Measurements from ENCODE around the gene SLC35F3.
A peak's percentile ranks its signal among the peaks of the same experiment; 100 is the strongest.

Gene SLC35F3

DNA sequence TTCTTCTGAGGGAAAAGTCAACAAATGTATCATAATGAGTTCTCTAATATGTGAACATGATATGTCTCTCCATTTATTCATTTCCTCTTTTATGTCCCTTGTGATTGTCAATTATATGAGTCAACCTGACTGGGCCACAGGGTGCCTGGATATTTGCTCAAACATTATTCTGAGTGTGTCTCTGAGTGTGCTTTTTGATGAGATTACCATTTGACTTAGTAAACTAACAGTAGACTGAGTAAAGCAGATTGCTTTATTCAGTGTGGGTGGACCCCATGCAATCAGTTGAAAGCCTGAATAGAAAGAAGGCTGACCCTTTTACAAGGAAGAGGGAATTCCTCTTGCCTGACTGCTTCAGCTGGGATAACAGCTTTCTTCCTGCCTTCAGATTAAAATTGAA is 142.6 kb downstream of the SLC35F3 start:
- no peak for DNase-seq

DNA sequence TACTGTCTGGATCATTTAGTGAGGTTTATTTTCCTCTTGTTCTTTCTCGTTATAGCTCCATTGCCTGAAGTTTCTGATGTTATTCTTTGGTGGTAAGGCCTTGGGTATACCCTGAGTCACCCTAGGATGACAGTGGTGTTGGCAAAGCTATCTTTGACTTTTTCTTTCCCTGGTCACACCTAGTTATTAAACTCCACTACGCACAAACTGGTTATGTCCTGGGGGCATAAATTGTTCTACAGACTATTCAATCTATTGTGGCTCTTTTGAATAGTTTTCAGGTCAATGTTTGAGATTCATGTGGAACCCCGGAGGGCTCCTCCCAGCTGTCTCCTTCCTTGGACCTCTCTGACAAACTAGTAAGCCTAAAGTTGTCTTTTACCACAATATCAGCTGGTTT is 157.7 kb downstream of the SLC35F3 start:
- no peak for DNase-seq

DNA sequence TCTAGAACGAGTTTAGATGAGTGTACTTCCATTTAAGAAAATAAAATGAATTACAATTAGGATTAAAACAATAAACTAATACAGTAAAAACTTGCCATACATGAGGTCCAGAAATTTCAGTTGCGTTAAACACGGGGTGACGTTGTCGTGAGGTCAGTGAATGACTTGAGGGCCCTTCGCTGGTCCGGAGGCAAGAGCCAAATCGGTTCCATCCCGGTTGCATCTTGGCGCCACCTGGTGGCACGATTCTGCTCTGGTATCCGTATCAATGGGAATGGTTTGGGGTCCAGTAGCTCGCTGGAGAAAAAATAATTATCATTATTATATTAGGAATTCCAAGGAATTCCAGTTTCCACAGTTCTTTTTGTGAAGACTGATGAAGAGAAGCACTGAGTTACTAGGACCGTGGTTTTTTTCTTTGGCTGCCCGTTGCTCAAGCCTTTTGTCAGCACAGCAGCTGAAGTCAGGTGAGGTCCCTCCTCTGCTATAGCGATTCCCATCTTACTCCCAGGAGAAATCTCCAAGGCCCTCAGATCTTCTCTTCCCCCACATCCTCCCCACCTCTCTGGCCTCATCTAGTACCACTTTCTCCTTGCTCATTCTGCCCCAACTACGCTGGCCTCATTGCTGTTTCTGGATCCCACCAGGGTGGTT is 161.4 kb downstream of the SLC35F3 start:
- peak; percentile 82 to 84 for DNase-seq

DNA sequence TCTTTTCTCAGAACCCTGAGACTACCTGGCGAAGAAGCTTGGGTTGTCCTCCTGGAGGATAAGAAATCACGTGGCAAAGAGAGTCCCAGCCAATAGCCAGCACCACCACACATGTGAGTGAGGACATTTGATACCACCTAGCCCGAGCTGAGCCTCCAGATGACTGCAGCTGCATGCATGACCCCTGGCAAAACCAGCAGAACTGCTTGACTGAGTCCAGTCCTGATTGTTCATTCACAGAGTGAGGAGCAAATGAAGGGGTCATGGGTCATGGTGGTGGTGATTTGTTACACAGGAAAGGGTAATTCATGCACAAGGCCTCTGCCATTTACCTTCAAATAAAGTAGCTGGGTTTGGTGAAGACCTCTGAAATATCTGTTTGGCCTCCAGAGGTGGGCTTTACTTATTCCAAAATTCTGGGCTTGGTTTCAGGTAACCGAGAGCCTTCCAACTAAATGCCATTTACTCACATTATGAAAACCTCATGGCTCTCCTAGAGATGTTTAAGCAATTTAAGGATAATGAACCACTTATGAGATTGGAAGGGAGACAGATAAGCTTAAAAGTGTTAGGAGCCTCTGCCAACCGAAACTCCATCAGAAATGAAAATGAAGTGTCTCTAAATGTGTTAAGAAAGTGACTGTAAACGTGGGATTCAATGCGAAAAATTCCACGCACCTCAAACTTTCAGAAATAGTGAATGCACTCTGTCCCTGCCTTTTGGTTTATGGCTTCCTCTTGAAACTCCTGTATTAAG is 163.3 kb downstream of the SLC35F3 start:
- no peak for DNase-seq

DNA sequence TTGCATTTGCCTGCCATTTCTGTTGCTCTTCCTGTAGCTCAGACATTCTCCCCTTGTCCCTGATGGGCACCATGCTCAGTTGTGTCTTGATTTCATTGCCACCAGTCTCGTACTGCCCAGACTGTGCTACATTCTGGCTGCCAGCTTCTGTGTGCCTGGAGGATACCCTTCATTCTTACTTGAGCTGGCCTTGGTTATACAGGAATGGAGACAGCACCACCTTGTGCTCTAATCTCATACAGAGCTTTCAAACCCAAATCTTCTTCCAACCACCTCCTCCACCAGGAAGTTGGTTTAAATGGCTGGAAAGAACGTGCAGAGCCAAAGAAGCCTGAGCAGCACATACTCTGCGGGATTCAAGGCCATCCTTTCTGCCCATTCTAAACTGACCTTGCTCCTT is 165.3 kb downstream of the SLC35F3 start:
- DNase-seq = no peak

DNA sequence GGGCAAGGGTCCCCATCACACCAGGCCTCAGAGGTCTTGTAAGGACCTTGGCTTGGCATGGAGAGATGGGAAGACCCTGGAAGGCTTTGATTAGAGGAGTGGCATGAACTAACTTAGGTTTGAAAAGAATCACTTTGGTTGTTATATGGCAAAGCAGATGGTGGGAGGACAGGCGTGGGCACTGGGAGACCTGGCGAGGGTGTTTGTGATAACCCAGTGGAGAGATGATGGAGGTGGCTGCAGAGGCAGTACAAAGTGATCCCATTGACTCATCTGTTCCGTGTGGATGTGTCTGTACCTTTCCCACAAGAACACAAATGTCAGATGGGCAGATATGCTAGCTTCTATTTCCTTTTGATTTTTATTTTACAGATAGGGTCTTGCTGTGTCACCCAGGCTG is 168.3 kb downstream of the SLC35F3 start:
- DNase-seq = no peak

DNA sequence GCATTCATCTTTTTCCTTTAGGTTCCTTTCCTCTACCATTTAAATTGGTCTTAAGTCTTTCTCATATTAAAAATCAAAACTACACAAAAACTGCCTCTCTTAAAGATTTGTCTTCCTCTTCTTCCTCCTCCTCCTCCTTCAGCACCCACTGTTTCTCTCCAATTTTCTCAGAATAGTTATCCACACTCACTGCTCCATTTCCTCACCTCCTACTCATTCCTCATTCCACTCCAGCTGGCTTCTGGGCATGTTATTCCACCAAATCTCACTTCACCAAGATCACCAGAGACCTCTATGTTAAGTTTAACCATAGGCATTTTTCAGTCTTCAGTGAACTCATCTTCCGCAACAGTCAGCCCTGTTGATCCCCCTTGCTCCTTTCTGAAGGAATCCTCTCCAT is 173.7 kb downstream of the SLC35F3 start:
- no peak for DNase-seq

DNA sequence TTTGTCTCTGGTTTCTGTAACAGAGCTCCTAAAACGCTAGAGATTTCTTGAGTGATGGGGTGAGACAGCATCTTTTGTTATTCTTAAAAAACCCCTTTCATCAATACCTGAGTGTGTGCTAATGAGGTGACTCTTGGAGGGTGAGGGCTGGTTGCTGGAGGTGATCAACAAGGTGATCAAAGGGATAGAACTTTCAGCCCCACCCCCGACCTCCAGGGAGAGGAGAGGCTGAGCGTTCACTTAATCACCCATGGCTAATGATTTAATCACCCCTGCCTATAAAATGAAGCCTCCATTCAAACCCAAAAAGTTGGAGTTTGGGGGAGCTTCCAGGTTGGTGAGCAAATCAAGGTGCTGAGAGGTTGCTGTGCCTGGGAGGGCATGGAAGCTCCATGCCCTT is 175.4 kb downstream of the SLC35F3 start:
- no peak for DNase-seq

DNA sequence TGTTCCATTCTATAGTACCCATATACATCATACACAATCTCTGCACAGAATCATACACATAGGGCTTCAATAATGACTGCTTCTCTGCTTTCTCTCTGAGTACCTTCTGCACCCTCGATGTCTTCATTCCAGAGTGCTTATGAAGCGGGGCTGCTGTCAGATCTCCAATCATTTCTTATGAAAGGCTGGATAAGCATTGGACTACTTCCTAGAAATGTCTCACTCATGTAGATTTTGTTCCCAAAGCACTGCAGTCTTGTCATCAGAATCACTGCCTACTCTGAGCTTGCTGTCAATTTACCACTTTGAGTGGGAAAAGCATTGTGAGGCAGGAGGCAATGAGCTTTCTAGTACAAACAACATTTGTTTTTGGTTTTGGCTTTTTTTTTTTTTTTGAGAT is 179.0 kb downstream of the SLC35F3 start:
- DNase-seq = no peak

DNA sequence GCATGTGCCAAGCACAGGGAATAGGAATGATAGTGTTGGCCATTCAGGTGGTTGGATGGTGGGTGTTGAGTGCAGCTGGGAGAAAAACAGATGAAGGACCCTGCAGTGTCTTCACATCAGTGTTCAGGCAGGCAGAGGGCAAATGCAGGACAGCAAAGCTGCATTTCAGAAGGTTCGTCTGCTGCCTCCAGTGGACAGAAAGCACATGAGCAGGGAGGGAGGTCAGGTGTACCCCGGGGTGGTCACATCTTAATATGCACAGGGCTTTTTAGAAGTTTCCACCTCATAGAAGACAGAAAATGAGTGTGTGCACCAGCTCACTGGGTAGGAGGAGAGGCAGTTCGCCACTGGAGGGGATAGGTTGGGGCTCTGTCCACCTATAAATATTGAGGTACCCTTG is 184.9 kb downstream of the SLC35F3 start:
- DNase-seq = no peak

DNA sequence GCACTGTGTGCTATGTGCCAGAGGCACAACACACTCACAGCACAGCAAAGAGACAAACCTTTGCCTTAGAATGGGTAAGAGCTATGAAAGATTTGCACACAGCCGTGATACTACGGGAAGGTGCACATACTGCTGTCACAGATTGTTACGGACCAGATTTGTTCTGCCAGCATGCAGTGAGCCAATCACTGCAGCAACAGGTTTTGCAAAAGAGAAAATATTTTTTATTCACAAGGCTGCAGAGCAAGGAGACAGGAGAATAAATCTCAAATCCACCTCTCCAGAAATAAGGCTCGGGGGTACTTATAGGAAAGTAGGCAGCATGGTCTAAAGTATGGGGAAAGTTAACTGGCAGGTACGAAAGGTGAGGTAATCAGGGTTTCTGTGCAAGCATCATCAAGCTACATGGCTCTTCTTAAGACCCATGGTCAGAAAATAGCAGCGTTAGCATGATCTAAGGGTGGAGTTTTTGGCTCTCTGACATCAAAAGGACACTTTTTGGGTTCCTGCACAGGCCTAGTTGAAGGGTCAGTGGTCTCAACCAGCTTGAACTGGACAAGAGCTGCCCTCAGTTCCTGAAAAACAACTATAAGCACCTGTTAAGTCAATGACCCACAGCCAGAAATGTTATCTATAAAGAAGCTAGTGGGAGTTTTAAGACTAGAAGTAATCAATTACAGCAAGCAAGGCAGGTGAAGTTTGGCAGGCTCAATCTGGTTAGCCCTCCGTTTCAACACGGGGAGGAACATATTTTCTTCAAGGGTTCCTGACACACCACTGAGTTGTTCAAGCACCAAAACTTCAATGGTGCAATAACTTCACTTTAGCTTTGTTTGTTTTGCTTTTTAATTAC is 186.0 kb downstream of the SLC35F3 start:
- DNase-seq = no peak

DNA sequence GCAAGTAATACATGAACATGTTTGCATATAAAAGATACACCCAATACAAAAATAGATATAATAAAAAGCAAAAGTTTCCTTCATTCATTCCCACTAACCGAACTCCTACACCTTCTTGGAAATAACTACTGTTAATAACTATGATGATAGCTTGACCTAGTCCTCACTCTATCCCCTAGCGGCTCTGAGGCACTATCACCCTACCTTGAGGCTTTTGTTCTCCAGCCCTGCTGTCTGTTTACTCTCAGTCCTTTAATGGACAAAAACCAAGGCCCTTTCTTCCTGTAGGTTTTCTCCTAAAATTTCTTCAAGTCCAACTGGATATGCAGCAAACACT is 186.6 kb downstream of the SLC35F3 start:
- no peak for DNase-seq

DNA sequence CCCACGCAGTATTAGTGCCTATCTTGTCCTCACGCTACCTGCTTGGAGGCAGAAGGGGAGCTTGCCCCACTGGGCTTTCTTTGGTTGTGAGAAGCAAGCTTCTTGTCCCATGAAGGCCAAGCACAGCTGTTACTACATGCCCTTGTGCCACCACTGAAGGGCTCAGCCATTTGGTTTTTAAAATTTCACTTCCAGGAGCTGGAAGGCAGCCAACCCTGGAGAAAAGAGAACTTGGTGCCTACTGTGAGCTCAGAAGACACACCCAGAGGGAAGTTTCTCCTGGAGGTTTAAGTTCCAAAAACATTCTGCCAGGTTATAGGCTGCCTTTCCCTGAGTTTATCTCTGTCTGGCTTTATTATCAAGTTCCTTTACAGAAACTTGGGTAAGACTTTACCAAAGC is 187.4 kb downstream of the SLC35F3 start:
- DNase-seq = no peak

DNA sequence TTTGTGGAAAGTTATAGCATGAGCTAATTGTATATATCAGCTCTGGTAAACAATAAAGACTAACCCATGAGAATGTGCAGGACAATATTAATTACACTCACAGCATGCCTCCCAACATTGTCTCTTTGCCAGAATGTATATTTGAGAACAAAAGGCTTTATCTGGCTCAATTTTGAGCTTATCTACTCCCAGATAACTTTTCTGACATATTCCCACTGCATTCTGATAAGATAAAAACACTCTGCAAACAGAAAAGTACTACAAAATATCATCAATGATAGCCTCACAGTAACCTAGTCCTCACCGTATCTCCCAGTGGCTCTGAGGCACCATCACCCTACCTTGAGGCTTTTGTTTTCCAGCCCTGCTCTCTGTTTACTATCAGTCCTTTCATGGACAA is 188.6 kb downstream of the SLC35F3 start:
- DNase-seq = no peak

DNA sequence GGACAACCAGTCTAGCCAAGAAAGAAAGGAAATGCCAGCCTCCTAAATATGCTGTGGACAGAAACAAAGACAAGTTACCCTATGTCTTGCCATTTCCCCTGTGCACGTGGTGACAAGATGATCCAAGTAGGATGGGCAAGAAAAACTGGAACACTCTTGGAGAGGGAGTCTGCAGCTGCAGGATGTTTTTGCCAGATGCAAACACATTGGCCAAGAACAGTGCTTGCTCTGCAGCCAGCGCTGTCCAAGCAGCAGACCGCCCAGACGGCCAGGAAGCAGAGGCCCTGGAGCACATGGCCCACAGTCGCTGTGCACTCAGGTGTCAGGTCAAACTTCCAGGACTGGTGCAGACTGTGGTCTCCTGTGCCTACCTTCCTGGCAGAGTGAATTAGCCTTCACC is 189.3 kb downstream of the SLC35F3 start:
- DNase-seq = no peak

DNA sequence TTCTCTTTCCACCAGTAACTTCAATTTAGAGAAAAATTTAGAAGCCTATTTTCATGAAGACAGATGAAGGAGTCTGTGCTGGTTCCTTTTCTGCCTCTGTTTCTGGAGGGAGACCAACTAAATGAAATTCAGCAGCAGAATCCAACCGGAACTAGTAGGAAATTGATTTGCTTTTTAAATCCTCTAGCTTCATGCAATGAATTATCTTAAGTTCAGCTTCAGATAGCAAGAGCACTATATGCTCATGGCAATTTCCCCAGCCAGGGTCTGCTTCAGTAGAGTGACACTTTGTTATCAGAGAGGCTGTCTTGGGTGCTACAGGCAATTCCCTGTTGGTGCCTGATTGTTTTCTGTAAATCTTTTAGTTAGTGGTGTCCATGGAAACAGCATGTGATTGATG is 189.7 kb downstream of the SLC35F3 start:
- no peak for DNase-seq

DNA sequence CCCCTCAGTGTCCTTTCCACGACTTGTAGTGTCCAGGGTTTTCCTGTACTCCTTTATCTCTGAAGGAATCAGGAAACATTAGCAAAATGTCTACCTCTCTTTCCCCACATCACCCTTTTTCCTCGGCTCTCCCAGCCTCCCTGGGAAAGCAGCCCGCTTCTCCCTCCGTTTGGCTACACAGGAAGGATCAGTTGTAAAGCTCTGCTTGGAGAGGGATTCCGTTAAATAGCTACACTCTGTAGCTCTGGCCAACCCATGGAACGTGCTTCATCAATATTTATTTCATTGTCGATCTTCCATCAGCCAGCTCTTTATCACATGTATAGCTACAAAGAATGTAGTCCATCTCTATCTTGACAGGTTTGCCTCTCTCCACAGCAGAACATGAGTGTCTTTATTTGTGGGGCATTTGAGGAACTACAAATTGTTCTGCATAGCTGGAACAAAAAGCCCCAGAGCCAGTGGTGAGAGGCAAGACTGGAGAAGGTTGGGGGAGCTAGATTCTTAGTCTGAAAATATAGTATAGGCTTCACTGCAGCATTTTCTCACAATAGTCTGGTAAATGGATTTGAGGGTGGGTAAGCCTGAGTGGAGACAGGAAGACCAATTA is 191.8 kb downstream of the SLC35F3 start:
- DNase-seq = no peak

DNA sequence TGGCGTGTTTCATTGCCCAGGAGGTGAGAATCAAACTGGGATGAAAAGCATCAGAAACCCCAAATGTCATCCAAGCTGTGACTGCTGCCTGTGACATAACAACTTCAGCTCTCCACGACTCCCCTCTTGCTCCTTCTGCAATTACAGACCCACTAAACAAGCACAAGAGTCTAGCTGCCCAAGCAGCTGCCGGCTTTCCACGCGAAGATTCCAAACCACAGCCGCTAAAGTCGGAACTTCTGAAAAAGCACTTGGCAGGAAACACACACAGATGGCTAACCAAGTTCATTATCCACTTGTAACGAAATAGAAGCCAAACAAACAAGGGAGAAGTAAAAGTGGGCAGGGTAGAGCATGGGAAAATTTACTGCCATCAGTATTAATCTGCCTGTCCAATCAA is 198.1 kb downstream of the SLC35F3 start:
- DNase-seq = no peak

DNA sequence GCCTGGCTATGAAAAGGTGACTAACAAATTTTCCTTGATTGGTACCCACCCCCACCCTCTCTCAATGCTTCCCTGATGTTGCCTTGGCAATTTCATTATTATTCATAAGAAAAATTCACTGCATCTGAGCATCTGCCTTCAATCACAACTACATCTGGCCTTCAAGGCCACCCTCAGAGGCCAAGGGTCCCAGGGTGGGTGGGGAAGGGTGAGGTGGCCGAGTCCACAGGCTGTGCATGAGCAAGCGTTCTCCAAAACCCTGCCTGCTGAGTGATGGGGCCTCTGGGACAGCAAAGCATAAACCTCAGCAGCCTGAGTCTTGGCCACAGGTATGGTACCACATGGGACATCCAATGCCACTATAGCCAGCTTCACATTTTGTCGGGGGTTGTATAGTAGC is 198.7 kb downstream of the SLC35F3 start:
- DNase-seq = no peak

DNA sequence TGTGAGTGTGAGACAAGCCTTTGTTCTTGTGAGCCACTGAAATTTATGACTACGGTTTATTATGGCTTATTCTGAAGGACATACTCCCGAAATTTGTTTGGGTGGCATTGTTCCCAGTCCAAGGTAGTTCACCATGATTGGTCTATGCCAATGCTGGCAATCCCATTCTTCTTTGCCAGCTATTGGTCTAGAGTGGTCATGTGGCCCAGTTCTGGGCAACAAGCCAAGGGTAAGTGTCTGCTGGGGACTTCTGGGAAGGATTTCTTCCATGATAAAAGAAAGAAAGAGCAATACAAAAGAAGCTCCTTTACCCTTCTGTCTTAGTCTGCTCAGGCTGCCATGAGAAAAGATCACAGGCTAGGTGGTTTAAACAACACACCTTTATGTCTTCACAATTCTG is 201.6 kb downstream of the SLC35F3 start:
- no peak for DNase-seq

DNA sequence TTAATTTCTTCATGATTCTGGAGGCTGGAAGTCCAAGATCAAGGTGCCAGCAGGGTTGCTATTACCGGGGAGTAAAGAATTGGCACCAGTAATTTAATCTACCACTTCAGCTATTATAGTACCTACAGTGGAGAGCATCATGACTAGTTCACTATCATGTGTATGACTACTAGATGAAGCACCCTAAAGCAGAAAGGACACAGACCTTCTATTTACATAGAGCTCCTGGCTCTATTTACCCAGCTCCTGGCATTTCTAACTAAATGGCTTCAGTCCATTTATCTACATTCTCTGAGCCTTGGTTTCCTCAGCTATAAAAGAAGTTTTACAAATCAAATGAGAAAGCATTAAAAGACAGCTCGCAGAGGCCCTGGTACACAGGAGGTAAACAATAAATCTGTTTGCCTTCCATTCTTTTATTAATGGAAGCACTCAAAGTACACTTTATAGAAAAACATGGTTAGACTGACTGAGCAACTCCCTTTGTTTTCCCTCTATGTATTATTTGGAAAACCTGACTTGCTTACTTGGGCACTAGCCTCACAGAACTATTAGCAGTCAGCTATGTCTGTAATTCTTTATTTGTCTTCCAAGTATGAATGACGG is 203.0 kb downstream of the SLC35F3 start:
- DNase-seq = no peak

DNA sequence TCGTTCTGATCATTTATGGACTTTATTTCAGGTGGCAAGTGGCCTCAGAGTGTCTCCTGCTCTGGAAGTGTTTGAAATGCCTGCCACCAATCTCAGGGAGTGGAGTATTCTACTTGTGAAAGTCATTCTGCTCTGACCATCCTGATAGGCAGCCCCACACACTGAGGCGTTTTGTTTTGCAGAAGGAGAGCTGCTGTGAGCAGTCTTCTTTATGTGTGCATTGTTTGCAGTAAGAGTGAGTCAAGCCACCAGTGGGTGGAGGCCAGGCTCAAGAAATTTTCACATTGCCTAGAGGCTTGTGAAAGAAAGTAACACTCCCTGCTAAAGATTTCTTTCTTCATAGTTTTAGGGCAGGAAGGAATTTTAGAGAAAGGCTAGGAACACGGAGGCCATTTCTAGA is 204.4 kb downstream of the SLC35F3 start:
- no peak for DNase-seq

DNA sequence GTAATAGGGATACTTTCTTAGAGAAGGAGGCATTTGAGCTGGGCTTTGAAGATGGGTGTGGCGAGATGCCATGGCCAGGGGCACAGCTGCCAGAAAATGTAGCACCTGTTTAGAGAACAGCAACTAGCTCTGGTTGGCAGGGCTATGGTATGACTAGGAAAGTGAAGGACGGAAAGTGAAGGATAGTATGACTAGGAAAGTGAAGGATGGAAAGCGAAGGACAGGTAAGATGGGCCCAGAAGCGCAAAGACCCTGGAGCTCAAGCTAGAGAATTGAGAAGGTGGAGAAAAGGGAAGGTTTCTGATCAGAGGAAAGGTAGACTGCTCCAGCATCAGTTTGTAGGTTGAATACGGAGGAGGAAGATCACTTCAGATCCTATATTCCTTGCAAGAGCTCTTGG is 205.4 kb downstream of the SLC35F3 start:
- DNase-seq = no peak
